ENCODE data around the gene EPHB1. TPM values are rescaled to one million over a fixed set of nuclear protein-coding genes. Genes with fewer than 3 reads are reported as not detected.

The EPHB1 gene
- total RNA-seq, 1 experiment from 2014 or later, result 0.86 TPM

- intact Hi-C loops (cut with micrococcal nuclease), result no loop called here
- TF ChIP-seq CEBPB (IDR thresholded peaks at IDR 0.05; ENCODE audit: low read depth) (no peak), ELF1 (IDR thresholded peaks at IDR 0.05; ENCODE audit: borderline replicate concordance, low read depth) (no peak), ZFX (IDR thresholded peaks at IDR 0.05) (no peak), POLR2AphosphoS5 (IDR thresholded peaks at IDR 0.05; ENCODE audit: low read depth, low read length) (no peak), YY1 (IDR thresholded peaks at IDR 0.05; ENCODE audit: extremely low read depth, insufficient replicate concordance, low read depth, low read length) (no peak), ZBTB33 (IDR thresholded peaks at IDR 0.05; ENCODE audit: extremely low read depth, insufficient replicate concordance, low read length) (no peak), FOSL1 (IDR thresholded peaks at IDR 0.05; ENCODE audit: low read depth) (no peak), SIN3A (IDR thresholded peaks at IDR 0.05; ENCODE audit: low read depth) (no peak), EZH2phosphoT487 (IDR thresholded peaks at IDR 0.05; ENCODE audit: borderline replicate concordance) (no peak), TCF7L2 (IDR thresholded peaks at IDR 0.05; ENCODE audit: borderline replicate concordance, extremely low read depth, insufficient read depth, insufficient read length) (no peak), EZH2 (IDR thresholded peaks at IDR 0.05) (no peak), CBX3 (IDR thresholded peaks at IDR 0.05; ENCODE audit: low read depth) (no peak), SRF (IDR thresholded peaks at IDR 0.05; ENCODE audit: low read depth) (no peak)
- TF ChIP-seq, protein P1, sequence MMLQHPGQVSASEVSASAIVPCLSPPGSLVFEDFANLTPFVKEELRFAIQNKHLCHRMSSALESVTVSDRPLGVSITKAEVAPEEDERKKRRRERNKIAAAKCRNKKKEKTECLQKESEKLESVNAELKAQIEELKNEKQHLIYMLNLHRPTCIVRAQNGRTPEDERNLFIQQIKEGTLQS (IDR thresholded peaks at IDR 0.05), result no peak
- no peaks in the 10 kb centered on the region for H4K20me1 ChIP-seq (ENCODE audit: insufficient read depth)
- ChIA-PET CTCF (no interaction called here), RAD21 (ENCODE audit: low non-redundant PET in 1 of 2, low total read pairs in 2 of 2, uncharacterized antibody in 2 of 2, unreplicated experiment in 2 of 2) (no interaction called here), POLR2A (no interaction called here)
- no peaks in the 10 kb centered on the region for H3K4me1 ChIP-seq (ENCODE audit: control insufficient read depth in 1 of 2, insufficient read depth in 2 of 2, low read length in 2 of 2)
- no peak overlapping the region for H3K9ac ChIP-seq (ENCODE audit: low read length)
- H3K4me3 ChIP-seq (replicated peaks in 1 of 2; ENCODE audit: low read depth in 1 of 2, low read length in 2 of 2), result no peak overlapping the region
- no peaks in the 10 kb centered on the region for H3K36me3 ChIP-seq (ENCODE audit: control insufficient read depth in 1 of 2, insufficient read depth in 2 of 2, low read length in 2 of 2)
- BruUV-seq (replicated peaks), result no TSS peak
- ATAC-seq (no peak), DNase-seq (ENCODE audit: low read depth, low spot score) (no peak)
- peaks cover 8% of the 10 kb centered on the region for H3K27me3 ChIP-seq (ENCODE audit: insufficient read depth, low read length)
- H3K79me2 ChIP-seq (ENCODE audit: insufficient read depth, low read length), result no peaks in the 10 kb centered on the region
- no peak overlapping the region for H3K27ac ChIP-seq (ENCODE audit: low read depth, low read length)
- H3K9me3 ChIP-seq (ENCODE audit: control insufficient read depth in 1 of 2, insufficient read depth in 1 of 2, low read depth in 1 of 2, low read length in 2 of 2), result no peaks in the 10 kb centered on the region
- no peak overlapping the region for H3K4me2 ChIP-seq (ENCODE audit: low read length)
- H2AFZ ChIP-seq (ENCODE audit: low read depth, low read length, poor library complexity, severe bottlenecking), result no peak overlapping the region
- H3K9me2 ChIP-seq (ENCODE audit: insufficient read depth), result no peaks in the 10 kb centered on the region
Observed at GRCh38 chr3:135182364-135182998, 387.4 kb downstream of the EPHB1 start.

All from HCT116 (cell line).